ENCODE data around the gene CAVIN1. TPM values are rescaled to one million over a fixed set of nuclear protein-coding genes. Genes with fewer than 3 reads are reported as not detected.

Gene CAVIN1
- total and polyA plus RNA-seq, 4 donors: 110 to 277 (median 159) TPM

- H3K9me3 ChIP-seq (ENCODE audit: control insufficient read depth in 4 of 4, insufficient read depth in 3 of 4, low read length in 3 of 4): no peaks in the 10 kb centered on the region
- peak overlapping the region; percentile 3 to 62 for H3K27ac ChIP-seq (ENCODE audit: low read depth in 1 of 2, low read length in 1 of 2)
- peak; percentile 68 for ATAC-seq (ENCODE audit: insufficient read depth, low FRiP score)
- H3K9ac ChIP-seq (ENCODE audit: insufficient read depth in 1 of 2, low read length in 2 of 2): peak overlapping the region in 1 of 2 donors; percentile 53
- H3K27me3 ChIP-seq (ENCODE audit: control insufficient read depth in 3 of 3, insufficient read depth in 3 of 3, low read length in 2 of 3): no peaks in the 10 kb centered on the region
- no peak overlapping the region for H3K4me3 ChIP-seq
- WGBS, 2 donors: 6 to 17% methylated on average over 2 of the region's 2 CpGs
- no peak for TF ChIP-seq CTCF (IDR thresholded peaks at IDR 0.05; ENCODE audit: control extremely low read depth, extremely low read depth)
- H3K4me1 ChIP-seq (ENCODE audit: control insufficient read depth in 5 of 5, insufficient read depth in 5 of 5, low read length in 5 of 5): peaks cover 0 to 41% (median 16%) of the 10 kb centered on the region in 5 donors
- H3K36me3 ChIP-seq (ENCODE audit: control insufficient read depth in 4 of 4, insufficient read depth in 4 of 4, low read length in 4 of 4): peaks cover 8 to 17% (median 11%) of the 10 kb centered on the region in 4 donors
- peak; percentile 66 to 87 (median 74) for DNase-seq
Measured at GRCh38 chr17:42407289-42407836, 15.7 kb downstream of the CAVIN1 start.

GRCh38 chr17:42406615-42407288 lies 16.3 kb downstream of the CAVIN1 start:
- Histone ChIP-seq H3K36me3 (ENCODE audit: control insufficient read depth in 4 of 4, insufficient read depth in 4 of 4, low read length in 4 of 4) (peaks cover 8 to 17% (median 11%) of the 10 kb centered on the region in 4 donors), H3K4me1 (ENCODE audit: control insufficient read depth in 5 of 5, insufficient read depth in 5 of 5, low read length in 5 of 5) (peaks cover 0 to 40% (median 16%) of the 10 kb centered on the region in 5 donors), H3K27ac (ENCODE audit: low read depth in 1 of 2, low read length in 1 of 2) (peak overlapping the region; percentile 10 to 62), H3K27me3 (ENCODE audit: control insufficient read depth in 3 of 3, insufficient read depth in 3 of 3, low read length in 2 of 3) (no peaks in the 10 kb centered on the region), H3K9ac (ENCODE audit: insufficient read depth in 1 of 2, low read length in 2 of 2) (peak overlapping the region in 1 of 2 donors; percentile 10), H3K4me3 (no peak overlapping the region), H3K9me3 (ENCODE audit: control insufficient read depth in 4 of 4, insufficient read depth in 3 of 4, low read length in 3 of 4) (no peaks in the 10 kb centered on the region)
- 53 to 66% methylated on average over 5 of the region's 5 CpGs for WGBS, 2 donors
- no peak for ATAC-seq (ENCODE audit: insufficient read depth, low FRiP score)
- no peak for TF ChIP-seq CTCF (IDR thresholded peaks at IDR 0.05; ENCODE audit: control extremely low read depth, extremely low read depth)
- DNase-seq: peak in 1 of 3 donors; percentile 43

GRCh38 chr17:42405963-42406495 lies 17.0 kb downstream of the CAVIN1 start:
- H3K9me3 ChIP-seq (ENCODE audit: control insufficient read depth in 4 of 4, insufficient read depth in 3 of 4, low read length in 3 of 4): no peaks in the 10 kb centered on the region
- peaks cover 0 to 34% (median 16%) of the 10 kb centered on the region in 5 donors for H3K4me1 ChIP-seq (ENCODE audit: control insufficient read depth in 5 of 5, insufficient read depth in 5 of 5, low read length in 5 of 5)
- peak; percentile 66 for ATAC-seq (ENCODE audit: insufficient read depth, low FRiP score)

More at GRCh38 chr17:42405963-42406495, 17.0 kb downstream of the CAVIN1 start:
- peak; percentile 97 for TF ChIP-seq CTCF (IDR thresholded peaks at IDR 0.05; ENCODE audit: control extremely low read depth, extremely low read depth)
- Histone ChIP-seq H3K27ac (ENCODE audit: low read depth in 1 of 2, low read length in 1 of 2) (peak overlapping the region; percentile 51 to 62), H3K9ac (ENCODE audit: insufficient read depth in 1 of 2, low read length in 2 of 2) (no peak overlapping the region), H3K4me3 (no peak overlapping the region), H3K27me3 (ENCODE audit: control insufficient read depth in 3 of 3, insufficient read depth in 3 of 3, low read length in 2 of 3) (no peaks in the 10 kb centered on the region), H3K36me3 (ENCODE audit: control insufficient read depth in 4 of 4, insufficient read depth in 4 of 4, low read length in 4 of 4) (peaks cover 8 to 17% (median 11%) of the 10 kb centered on the region in 4 donors)
- WGBS, 2 donors: 32 to 33% methylated on average over 26 of the region's 26 CpGs
- DNase-seq: peak; percentile 78 to 83 (median 78)

Data from lung (tissue), 12 donors.